WI38 (cell line): ENCODE measurements around the gene HOXD9.
A peak's percentile ranks its signal among the peaks of the same experiment; 100 is the strongest.

Experiments used
- H3K4me3 ChIP-seq: 2 replicates; pipeline ENCODE4 v1.5.1; 2011; ENCODE audit warnings: low read depth, mild to moderate bottlenecking, control low read depth, low read length
- TF ChIP-seq, protein P1 (sequence below): IDR thresholded peaks from 2 replicates; pipeline ENCODE4 v1.5.1; 2012; ENCODE audit warnings: low read depth, mild to moderate bottlenecking, control low read depth, low read length

The HOXD9 gene

DNA sequence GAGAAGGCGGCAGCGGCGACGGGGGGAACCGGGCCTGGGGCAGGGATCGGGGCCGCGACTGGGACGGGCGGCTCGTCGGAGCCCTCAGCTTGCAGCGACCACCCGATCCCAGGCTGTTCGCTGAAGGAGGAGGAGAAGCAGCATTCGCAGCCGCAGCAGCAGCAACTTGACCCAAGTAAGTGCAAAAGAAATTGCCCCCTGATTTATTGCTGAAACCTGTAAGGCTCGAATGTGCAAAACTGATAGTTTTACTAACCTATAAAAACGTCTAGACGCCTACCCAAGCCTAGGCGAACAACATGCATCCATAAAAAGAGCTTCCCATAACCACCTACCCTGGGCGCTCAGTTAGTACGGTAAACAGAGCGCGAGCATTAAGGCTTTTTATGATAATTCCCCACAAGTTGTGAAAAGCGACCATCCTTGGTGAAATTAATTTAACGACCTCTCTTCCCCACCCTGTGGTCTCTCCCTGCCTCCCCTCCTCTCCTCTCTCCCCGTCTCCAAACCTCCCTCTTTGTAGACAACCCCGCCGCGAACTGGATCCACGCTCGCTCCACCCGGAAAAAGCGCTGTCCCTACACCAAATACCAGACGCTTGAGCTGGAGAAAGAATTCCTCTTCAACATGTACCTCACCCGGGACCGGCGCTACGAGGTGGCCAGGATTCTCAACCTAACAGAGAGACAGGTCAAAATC, 1.0 kb downstream of the HOXD9 start:
- H3K4me3 ChIP-seq, result no peak overlapping the region
- TF ChIP-seq, protein P1, sequence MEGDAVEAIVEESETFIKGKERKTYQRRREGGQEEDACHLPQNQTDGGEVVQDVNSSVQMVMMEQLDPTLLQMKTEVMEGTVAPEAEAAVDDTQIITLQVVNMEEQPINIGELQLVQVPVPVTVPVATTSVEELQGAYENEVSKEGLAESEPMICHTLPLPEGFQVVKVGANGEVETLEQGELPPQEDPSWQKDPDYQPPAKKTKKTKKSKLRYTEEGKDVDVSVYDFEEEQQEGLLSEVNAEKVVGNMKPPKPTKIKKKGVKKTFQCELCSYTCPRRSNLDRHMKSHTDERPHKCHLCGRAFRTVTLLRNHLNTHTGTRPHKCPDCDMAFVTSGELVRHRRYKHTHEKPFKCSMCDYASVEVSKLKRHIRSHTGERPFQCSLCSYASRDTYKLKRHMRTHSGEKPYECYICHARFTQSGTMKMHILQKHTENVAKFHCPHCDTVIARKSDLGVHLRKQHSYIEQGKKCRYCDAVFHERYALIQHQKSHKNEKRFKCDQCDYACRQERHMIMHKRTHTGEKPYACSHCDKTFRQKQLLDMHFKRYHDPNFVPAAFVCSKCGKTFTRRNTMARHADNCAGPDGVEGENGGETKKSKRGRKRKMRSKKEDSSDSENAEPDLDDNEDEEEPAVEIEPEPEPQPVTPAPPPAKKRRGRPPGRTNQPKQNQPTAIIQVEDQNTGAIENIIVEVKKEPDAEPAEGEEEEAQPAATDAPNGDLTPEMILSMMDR, result no peak

DNA sequence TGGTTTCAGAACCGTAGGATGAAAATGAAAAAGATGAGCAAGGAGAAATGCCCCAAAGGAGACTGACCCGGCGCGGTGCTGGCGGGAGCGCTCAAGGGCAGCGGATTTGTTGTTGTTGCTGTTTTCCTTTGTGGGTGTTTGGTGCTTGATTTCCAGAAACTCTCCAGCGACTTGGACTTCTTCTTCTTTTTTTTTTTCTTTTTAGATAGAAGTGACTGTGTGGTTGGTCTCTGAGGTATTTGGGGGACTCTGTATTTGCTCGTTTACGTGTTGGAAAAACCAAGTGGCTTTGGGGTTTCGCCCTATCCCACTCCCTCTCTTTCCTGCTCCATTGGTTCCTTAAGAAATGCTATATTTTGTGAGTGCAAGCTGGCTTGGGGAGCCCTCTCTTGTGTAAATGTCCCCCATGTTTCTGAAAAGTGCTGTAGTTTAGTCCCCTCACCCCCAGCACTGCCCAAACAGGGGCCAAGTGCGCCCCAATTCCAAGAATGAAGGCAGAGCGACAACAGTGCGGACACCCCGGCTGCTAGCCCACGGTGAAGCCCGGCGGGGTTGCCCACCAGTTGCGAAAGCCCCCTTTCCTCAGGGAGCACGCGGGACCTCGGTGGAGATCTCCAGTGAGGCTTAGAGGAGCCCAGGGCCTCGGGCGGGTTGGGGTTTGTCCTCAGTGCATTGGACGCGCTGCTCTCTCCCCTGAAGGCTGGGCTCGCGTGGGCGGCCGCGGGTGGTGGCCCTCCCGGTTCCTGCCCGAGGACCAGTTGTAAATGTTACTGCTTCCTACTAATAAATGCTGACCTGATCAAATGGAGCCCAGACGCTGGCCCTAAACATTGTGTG, 1.8 kb downstream of the HOXD9 start:
- H3K4me3 ChIP-seq, result no peak overlapping the region
- TF ChIP-seq, protein P1, result no peak

- H3K4me3 ChIP-seq, result no peak overlapping the region
- TF ChIP-seq, protein P1, result no peak
Observed at GRCh38 chr2:176124947-176125771, 2.6 kb downstream of the HOXD9 start.

- H3K4me3 ChIP-seq, result no peak overlapping the region
- TF ChIP-seq, protein P1, result no peak
Observed at GRCh38 chr2:176125772-176126054, 3.2 kb downstream of the HOXD9 start.

- no peak overlapping the region for H3K4me3 ChIP-seq
- TF ChIP-seq, protein P1, result peak; percentile 67
Observed at GRCh38 chr2:176126929-176127773, 4.6 kb downstream of the HOXD9 start.

- no peak overlapping the region for H3K4me3 ChIP-seq
- TF ChIP-seq, protein P1, result no peak
Observed at GRCh38 chr2:176127774-176128072, 5.2 kb downstream of the HOXD9 start.
